Measurements from ENCODE around the gene ERO1A.

DNA sequence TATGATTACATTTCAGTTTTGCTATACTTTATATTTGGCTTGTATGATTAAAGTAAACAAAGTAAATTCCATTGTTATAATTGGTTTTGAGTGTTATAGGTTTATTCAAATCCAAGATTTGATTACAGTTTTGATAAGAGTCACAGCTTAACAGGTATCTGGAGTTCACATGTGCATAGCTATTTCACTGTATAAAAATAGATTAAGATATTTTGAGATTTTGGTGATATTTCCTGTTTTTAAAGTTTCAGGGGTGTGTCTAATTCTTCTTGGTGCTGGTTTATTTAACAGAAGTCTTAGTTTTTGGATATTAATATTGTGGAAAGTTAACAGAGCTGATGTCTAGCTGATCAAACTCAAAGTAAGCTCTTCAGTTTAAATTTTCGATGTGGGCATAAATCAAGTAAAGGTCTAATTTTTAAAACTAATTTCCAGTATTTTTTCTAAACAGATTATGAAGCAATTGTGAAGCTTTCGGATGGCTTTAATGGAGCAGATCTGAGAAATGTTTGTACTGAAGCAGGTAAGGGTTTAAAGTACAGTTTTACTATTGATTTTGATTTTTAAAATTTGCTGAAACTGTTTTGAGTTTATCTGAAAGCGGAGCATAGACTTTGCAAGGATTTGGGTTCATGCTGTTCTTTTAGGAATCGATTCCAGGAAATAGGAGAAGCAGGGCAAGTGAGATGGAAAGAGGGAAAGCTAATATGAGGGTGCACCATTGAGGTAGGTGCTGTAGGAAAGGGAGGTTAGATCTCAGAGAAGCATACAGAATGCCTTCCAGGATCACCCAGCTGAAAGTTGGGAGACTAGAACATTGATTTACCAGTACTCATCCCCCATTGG lies 28.4 kb upstream of the ERO1A start:
- TF ChIP-seq, protein P1, sequence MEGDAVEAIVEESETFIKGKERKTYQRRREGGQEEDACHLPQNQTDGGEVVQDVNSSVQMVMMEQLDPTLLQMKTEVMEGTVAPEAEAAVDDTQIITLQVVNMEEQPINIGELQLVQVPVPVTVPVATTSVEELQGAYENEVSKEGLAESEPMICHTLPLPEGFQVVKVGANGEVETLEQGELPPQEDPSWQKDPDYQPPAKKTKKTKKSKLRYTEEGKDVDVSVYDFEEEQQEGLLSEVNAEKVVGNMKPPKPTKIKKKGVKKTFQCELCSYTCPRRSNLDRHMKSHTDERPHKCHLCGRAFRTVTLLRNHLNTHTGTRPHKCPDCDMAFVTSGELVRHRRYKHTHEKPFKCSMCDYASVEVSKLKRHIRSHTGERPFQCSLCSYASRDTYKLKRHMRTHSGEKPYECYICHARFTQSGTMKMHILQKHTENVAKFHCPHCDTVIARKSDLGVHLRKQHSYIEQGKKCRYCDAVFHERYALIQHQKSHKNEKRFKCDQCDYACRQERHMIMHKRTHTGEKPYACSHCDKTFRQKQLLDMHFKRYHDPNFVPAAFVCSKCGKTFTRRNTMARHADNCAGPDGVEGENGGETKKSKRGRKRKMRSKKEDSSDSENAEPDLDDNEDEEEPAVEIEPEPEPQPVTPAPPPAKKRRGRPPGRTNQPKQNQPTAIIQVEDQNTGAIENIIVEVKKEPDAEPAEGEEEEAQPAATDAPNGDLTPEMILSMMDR (IDR thresholded peaks at IDR 0.05; ENCODE audit: poor library complexity, severe bottlenecking) = no peak
- TF ChIP-seq EP300 (conservative IDR thresholded peaks at IDR 0.05; ENCODE audit: poor library complexity, severe bottlenecking) = no peak
- TF ChIP-seq, protein P2, sequence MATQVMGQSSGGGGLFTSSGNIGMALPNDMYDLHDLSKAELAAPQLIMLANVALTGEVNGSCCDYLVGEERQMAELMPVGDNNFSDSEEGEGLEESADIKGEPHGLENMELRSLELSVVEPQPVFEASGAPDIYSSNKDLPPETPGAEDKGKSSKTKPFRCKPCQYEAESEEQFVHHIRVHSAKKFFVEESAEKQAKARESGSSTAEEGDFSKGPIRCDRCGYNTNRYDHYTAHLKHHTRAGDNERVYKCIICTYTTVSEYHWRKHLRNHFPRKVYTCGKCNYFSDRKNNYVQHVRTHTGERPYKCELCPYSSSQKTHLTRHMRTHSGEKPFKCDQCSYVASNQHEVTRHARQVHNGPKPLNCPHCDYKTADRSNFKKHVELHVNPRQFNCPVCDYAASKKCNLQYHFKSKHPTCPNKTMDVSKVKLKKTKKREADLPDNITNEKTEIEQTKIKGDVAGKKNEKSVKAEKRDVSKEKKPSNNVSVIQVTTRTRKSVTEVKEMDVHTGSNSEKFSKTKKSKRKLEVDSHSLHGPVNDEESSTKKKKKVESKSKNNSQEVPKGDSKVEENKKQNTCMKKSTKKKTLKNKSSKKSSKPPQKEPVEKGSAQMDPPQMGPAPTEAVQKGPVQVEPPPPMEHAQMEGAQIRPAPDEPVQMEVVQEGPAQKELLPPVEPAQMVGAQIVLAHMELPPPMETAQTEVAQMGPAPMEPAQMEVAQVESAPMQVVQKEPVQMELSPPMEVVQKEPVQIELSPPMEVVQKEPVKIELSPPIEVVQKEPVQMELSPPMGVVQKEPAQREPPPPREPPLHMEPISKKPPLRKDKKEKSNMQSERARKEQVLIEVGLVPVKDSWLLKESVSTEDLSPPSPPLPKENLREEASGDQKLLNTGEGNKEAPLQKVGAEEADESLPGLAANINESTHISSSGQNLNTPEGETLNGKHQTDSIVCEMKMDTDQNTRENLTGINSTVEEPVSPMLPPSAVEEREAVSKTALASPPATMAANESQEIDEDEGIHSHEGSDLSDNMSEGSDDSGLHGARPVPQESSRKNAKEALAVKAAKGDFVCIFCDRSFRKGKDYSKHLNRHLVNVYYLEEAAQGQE (IDR thresholded peaks at IDR 0.05; ENCODE audit: borderline replicate concordance) = no peak
- no peak for TF ChIP-seq EZH2 (IDR thresholded peaks at IDR 0.05; ENCODE audit: borderline replicate concordance, insufficient read depth, low read length, poor library complexity, severe bottlenecking)
- TF ChIP-seq POLR2AphosphoS5 (IDR thresholded peaks at IDR 0.05) = no peak

Data from neural cell (in vitro differentiated cells).